ENCODE data around the gene TF.
"Not testable (repeated sequence)": the region's sequence is repeated elsewhere in the genome, so short reads cannot be mapped to it uniquely, and the experiment has no call there.

TF gene

GRCh38 chr3:133765256-133765655 is 19.1 kb downstream of the TF start:
- DNase-seq (ENCODE audit: low read depth): no peak

- DNase-seq (ENCODE audit: low read depth): no peak
Observed at GRCh38 chr3:133767607-133768006, 21.4 kb downstream of the TF start.

DNA sequence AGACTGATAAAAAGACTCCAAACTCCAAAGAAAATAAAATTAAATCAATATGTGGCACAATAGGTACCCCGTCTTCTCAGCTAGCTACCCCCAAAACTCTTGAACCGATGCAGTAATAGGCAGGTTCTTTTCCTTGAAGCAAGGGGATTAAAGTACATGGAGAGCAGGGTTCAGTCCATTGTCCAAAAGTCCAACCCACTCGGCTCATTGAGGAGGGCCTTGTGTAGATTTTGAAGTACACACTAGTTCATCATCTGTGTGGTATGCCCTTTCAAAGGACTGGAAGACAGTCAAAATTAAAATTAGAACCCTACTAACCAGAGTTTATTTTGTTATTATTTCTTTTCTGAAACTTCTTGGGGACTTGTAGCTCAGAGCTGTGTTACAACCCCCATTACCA is 23.3 kb downstream of the TF start:
- DNase-seq (ENCODE audit: low read depth): no peak

DNA sequence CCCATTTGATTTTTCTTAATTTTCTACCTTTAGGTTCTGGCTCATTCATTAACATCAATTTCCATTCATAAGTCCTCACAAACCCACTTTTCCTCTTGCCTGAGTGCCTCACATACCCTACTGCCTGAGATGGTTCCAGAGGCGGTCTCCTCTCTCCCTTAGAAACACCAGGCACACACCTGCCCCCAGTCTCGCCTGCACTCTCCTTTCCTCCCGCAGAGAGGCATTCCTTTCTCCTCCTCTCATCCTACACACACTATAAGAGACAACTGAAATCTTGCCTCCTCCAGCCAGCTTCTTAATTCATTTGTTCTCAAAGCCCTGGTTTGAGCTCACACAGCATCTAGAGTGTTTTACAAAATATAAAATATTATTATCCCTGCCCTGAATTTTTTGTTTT is 27.5 kb downstream of the TF start:
- DNase-seq (ENCODE audit: low read depth): no peak

- DNase-seq (ENCODE audit: low read depth): no peak
Observed at GRCh38 chr3:133775309-133775708, 29.1 kb downstream of the TF start.

GRCh38 chr3:133775835-133776234 is 29.6 kb downstream of the TF start:
- no peak for DNase-seq (ENCODE audit: low read depth)

DNA sequence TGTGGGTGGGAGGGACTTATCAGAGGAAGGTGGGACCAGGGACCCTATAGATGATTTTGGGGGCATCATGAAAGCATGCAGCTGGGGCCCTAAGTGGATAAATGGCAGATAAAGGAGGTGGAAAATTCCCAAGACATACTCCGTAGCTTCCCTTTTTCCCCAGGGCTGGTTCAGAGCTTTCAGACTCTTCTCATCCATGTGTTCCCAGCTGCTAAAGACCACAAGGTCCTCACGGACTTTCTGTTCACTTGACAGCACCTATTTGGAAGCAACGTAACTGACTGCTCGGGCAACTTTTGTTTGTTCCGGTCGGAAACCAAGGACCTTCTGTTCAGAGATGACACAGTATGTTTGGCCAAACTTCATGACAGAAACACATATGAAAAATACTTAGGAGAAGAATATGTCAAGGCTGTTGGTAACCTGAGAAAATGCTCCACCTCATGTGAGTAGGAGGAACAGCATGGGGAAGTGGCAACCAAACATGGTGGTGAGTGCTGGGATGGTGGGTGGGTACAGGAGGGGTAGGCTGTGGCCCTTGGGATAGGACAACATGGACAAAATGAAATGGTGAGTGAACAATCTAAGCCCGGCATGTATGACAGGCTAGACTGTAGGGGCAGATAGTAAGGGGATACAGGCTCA is 30.7 kb downstream of the TF start:
- no peak for DNase-seq (ENCODE audit: low read depth)

GRCh38 chr3:133777807-133778568 is 31.8 kb downstream of the TF start:
- DNase-seq (ENCODE audit: low read depth): no peak

DNA sequence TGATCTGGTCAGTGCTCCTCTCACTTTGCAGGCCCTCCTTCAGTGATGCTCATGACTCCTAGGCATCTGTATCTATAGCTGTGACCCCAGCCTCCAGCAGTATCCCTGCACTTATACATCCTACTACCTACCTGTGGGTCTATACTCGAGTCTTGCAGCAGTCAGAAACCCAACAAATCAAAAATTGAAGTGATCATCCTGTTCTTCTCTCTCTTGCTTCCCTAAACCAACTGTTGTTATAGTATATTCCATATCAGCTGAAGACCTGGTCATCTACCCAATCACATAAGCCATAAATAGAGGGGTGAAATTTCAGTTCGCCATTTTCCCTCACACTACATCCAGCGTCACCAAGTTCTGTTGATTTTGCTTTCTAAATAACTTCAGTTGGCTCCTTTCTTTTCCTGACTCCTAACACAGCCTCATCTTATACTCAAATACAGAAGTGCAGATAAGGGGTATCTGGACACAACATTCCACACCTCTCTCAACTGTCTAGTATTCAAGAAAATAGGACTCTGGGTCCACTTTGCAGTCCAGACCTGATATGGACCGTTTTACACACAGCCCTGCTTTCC is 33.5 kb downstream of the TF start:
- DNase-seq (ENCODE audit: low read depth): no peak

DNA sequence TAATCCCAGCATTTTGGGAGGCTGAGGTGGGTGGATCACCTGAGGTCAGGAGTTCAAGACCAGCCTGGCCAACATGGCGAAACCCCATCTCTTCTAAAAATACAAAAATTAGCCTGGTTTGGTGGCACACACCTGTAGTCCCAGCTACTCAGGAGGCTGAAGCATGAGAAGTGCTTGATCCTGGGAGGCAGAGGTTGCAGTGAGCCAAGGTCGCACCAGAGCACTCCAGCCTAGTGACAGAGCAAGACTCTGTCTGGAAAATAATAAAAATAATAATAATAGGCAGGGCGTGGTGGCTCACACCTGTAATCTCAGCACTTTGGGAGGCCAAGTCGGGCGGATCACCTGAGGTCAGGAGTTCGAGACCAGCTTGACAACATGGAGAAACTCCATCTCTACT is 34.6 kb downstream of the TF start:
- DNase-seq (ENCODE audit: low read depth): not testable (repeated sequence)

DNA sequence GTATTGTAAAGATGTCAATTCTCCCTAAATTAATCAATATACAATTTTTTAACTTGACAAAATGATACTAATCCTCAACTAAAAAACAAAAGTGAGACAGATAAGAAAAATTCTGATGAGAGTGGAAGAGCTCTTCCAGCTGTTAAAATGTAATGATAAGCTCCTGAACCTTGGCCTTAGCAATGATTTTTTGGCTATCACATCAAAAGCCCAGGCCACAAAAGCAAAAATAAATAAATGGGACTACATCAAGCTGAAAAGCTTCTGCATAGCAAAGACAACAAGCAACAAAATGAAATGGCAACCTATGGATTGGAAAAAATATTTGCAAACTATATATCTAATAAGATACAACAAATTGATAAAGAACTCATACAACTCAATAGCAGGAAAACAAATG is 35.4 kb downstream of the TF start:
- DNase-seq (ENCODE audit: low read depth): no peak

DNA sequence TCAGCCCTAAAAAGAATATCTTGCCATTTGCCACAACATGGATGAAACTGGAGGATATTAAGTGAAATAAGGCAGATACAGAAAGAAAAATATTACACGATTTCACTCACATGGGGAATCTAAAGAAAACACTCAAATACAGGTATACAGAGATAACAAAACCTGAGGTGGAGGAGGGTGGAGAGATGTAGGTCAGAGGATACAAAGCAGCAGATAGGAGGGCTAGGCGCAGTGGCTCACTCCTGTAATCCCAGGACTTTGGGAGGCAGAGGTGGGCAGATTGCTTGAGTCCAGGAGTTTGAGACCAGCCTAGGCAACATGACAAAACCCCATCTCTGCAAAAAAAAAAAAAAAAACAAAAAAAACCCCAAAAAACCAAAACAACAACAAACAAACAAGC is 36.3 kb downstream of the TF start:
- no peak for DNase-seq (ENCODE audit: low read depth)

GRCh38 chr3:133783762-133784161 is 37.6 kb downstream of the TF start:
- no peak for DNase-seq (ENCODE audit: low read depth)

GRCh38 chr3:133788024-133788423 is 41.8 kb downstream of the TF start:
- DNase-seq (ENCODE audit: low read depth): no peak

- no peak for DNase-seq (ENCODE audit: low read depth)
Observed at GRCh38 chr3:133792171-133792763, 46.1 kb downstream of the TF start.

- DNase-seq (ENCODE audit: low read depth): no peak
Observed at GRCh38 chr3:133797396-133798105, 51.4 kb downstream of the TF start.

GRCh38 chr3:133799794-133800585 is 53.8 kb downstream of the TF start:
- DNase-seq (ENCODE audit: low read depth): no peak

GRCh38 chr3:133803469-133803868 is 57.3 kb downstream of the TF start:
- no peak for DNase-seq (ENCODE audit: low read depth)

DNA sequence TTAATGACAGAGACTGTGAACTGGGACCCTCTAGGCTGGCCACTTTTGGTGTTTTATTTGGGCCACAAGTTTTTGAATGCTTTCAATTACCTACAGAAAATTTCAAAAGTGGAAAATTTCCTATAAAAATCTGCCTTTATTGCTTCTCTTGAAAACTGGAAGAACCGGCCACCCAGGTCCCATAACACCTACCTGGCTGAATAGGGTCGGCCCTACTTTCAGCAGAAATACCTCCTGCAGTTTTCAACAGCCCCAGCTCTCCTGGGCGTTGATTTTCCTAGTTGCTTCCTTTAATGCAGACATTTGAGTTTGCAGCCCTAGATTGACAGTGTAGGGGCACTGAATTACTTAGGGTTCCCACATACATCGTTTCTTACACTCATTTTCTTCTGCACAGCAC is 58.7 kb downstream of the TF start:
- no peak for DNase-seq (ENCODE audit: low read depth)

DNA sequence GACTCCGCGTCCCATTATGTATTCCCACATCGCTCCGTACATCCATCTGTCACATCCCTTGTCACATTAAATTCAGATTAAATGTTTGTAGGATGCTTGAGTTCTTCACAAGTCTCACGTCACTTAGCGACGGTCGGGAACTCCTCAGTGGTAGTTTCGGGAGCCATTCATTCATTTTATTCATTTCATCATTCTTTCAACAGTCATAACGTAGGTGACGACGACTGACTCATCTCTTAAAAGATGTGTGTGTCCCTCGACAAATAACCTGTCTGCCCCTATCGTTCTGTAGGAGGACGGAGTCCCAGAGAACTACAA is 59.1 kb downstream of the TF start:
- no peak for DNase-seq (ENCODE audit: low read depth)

- peak; percentile 74 for DNase-seq (ENCODE audit: low read depth)
Observed at GRCh38 chr3:133805702-133806475, 59.7 kb downstream of the TF start, which contains the start of gene SRPRB. Gene SRPRB (plus strand): TSS chr3:133805815. CDS start chr3:133805849, 34 bp downstream.
